HG03571 (cell line): ENCODE results near the gene SLC6A8.

Experiments
- ATAC-seq: cut with Tn5 transposase; IDR thresholded peaks from one replicate; pipeline ENCODE4 v1.9.1; 2021; ENCODE audit not compliant: unreplicated experiment

The SLC6A8 gene

GRCh38 chrX:153648358-153649177 lies 39.2 kb upstream of the SLC6A8 start:
- ATAC-seq, result no peak

GRCh38 chrX:153649178-153649914 lies 38.4 kb upstream of the SLC6A8 start:
- no peak for ATAC-seq

- no peak for ATAC-seq
These were observed 37.6 kb upstream of the SLC6A8 start for GRCh38 chrX:153649915-153650782.

DNA sequence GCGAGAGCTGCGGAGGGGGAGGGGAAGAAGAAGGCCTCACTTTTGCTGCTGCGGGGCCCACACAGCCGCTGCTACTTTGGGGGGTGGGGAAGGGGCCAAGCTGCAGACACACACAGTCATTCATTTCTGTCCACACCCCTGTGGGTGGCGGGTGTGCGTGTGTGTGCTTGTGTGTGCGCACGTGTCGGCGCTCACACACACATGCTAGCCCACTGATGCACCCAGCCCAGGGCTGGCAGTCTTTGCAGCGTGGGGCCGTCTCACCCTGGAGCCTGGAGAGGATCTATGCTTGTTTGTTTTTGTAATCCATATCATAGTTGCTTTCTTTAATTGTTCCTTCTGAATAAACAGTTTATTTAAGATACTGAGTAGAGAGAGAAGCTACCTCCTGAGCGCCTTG lies 36.8 kb upstream of the SLC6A8 start:
- no peak for ATAC-seq

DNA sequence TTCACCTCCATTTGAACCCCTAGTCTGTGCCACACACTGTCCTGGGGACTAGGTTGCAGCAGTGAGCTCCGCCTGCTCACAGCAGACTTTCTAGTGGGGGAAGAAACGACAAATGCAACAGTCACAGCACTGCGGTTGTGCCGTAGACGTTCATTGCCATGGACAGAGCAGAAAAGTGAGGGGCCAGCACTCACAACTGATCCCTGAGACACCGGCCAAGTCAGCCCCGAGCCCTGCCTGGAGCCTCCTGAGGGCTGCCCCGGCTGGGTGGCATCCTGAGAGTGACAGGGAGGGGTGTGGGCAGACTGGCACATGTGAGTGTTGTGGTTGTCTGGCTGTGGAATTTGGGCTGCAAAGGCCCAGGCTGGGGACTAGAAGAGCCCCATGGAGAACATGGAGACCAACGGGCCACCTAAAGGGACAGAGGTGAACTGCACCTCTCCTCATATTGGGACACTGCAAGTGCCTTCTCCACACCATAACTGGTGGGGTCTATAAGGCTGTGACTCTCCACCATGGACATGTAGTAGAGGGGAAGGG lies 36.1 kb upstream of the SLC6A8 start:
- no peak for ATAC-seq

DNA sequence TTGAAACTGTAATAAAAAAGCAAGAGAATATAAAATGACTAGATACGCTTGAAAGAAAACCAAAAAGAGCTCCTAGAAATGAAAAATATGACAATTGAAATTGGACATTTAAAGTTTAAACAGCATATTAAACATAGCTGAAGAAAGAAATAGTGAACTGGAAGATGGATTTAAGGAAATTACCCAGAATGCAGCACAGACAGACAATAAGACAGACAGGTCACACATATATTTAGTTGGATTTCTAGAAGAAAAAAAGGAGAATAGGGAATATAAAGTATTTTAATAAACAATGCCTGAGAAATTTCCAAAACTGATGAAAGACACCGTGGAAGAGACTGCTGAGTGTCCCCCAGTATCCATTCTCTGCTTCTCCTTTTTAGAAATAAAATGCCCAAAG lies 34.2 kb upstream of the SLC6A8 start:
- ATAC-seq, result no peak

DNA sequence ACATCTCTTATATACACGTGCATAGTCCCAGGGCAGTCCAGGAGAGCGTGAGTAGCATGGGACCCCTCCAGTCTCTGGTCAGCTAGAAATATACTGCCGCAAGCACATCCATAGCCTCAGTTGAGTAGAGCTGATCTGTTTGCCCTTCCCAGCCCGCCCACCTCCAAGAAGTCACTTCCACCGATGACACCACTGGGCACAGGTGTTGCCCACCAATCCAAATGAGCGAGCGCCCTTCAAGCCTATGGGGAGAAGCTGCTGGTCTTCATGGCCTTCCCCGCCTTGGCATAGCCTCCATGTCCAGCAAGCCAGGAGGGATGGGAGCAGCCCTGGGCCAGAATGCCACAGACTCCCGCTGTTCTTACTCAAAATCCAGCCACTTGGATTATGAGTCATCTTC lies 30.6 kb upstream of the SLC6A8 start:
- ATAC-seq, result no peak

- no peak for ATAC-seq
These were observed 28.5 kb upstream of the SLC6A8 start for GRCh38 chrX:153659268-153659667.

DNA sequence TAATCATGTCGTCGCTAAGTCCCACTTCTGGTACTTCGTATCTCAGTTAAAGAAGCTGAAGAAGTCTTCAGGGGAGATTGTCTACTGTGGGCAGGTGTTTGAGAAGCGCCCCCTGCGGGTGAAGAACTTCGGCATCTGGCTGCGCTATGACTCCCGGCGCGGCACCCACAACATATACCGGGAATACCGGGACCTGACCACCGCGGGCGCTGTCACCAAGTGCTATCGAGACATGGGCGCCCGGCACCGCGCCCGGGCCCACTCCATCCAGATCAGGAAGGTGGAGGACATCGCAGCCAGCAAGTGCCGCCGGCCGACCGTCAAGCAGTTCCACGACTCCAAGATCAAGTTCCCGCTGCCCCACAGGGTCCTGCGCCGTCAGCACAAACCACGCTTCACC lies 25.5 kb upstream of the SLC6A8 start:
- ATAC-seq, result no peak

DNA sequence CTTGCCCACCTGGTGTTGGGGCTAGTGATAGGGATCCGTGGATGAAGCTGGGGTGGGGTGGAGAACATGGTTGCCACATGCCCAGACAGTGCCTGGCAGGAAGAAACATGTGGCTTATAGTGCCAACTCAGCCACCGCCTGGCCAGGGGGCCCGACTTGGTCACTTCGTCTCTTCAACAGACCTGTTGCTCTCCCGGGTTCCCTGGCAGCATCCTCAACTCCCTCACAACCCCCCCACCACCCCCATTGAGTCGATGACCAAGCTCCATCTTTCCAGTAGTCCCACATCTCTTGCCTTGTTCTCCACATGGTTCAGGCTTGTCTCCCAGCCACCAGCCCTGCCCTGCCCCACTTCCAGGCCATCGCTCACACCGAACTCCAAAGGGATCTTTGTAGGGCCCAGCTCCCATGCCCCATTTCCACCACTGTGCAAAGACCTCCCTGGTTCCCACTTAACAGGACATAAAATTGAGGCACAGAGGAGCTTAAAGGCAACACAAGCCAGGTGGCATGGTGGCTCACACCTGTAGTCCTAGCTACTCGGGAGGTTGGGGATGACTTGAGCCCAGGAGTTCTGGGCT lies 21.9 kb upstream of the SLC6A8 start:
- no peak for ATAC-seq

- ATAC-seq, result no peak
These were observed 20.3 kb upstream of the SLC6A8 start for GRCh38 chrX:153667281-153667955.

DNA sequence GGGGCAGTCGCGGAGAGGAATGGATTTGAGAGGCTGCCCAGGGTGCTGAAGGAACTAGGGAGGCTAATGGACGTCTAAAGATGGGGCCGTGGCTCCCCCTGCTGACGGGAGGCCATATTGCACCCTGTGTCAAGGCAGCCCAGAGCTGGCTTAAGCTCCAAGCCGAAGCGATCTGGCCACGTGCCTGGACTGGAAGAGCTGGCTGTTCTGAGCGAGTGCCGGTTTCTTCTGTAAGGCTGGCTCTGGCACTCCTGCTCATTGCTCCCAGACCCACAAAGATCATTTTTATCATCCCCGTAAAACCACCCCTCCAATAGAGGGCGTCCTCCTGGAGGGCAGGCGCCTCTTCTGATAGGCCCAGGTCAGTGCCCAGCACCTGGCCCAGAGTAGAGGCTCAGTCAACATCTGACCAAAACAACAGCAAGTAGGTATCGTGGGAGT lies 19.8 kb upstream of the SLC6A8 start:
- ATAC-seq, result no peak

- no peak for ATAC-seq
These were observed 19.1 kb upstream of the SLC6A8 start for GRCh38 chrX:153668423-153669173.

DNA sequence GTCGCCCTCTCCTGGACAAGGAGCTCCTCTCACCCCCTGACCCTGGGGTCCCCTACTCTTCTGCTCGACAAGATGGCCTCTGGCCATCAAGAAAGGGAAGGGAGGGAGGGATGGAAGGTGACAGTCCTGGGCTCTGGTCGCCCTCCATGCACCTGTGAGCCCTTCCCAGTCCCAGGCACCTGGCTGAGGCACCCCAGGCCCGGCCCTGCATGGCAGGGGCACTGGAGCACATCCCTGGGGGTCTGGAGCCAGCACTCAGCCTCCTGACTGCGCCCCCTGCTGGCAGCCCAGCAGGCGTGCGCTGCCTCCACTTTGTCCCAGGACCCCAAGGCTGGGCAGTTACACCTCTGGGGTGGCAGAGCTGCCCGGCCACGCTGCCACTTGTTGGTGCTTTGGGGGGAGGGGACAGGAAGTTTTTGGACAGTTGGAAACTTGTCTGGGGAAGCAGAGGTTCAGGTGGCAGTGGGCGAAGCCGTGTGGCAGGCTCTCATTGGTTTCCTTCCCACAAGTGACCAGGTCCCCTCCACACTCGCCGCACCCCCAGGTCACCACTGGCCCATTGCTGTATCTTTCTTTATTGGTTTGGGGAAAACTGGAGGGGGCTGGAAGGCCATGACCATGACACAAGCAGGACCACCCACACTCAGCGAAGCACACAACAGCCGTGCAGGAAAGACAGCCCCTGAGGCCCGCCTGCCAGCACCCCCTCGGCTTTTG lies 18.4 kb upstream of the SLC6A8 start:
- no peak for ATAC-seq

GRCh38 chrX:153669901-153670731 lies 17.6 kb upstream of the SLC6A8 start:
- no peak for ATAC-seq

GRCh38 chrX:153670748-153671588 lies 16.8 kb upstream of the SLC6A8 start:
- ATAC-seq, result no peak
